IMR-90 (cell line): ENCODE measurements around the gene SPATA2. TPM values are rescaled to one million over a fixed set of nuclear protein-coding genes. Genes with fewer than 3 reads are reported as not detected.

Experiments used
- ATAC-seq: fragments of 200-7000 bp; cut with Tn5 transposase; 2 replicates; pipeline ENCODE4 v1.9.1; 2020; ENCODE audit warnings: low read depth, mild to moderate bottlenecking, moderate library complexity
- BruUV-seq: library from RNA; stranded (reverse); fragments of 400-500 nt; replicated peaks from 2 replicates; lab custom pipeline; 2021; lab: Mats Ljungman, UMichigan
- CTCF ChIA-PET: fragments of 300-600 bp; formaldehyde crosslinking; extraction: SDS; loops from one replicate; lab custom pipeline; 2021; ENCODE audit warnings: antibody characterized with exemption; lab: Yijun Ruan, JAX
- POLR2A ChIA-PET: fragments of 300-600 bp; sonication (Branson Sonifier 250); formaldehyde crosslinking; loops from one replicate; lab custom pipeline; 2022; ENCODE audit warnings: antibody characterized with exemption; ENCODE audit not compliant: unreplicated experiment; lab: Charles Lee
- DNase-seq: peaks from one replicate; pipeline ENCODE4 v3.0.0; 2013
- H2AFZ ChIP-seq: replicated peaks from 2 replicates; pipeline ENCODE3; 2013; ENCODE audit warnings: low read length, mild to moderate bottlenecking; ENCODE audit not compliant: poor library complexity
- H2AK5ac ChIP-seq: 2 replicates; pipeline ENCODE4 v1.6.1; 2013; ENCODE audit warnings: low read depth, low read length, inconsistent platforms
- H2AK9ac ChIP-seq: replicated peaks from 2 replicates; pipeline ENCODE3; 2013; ENCODE audit warnings: mild to moderate bottlenecking, low read depth, low read length, moderate library complexity; ENCODE audit not compliant: poor library complexity
- H2BK120ac ChIP-seq: 2 replicates; pipeline ENCODE4 v1.6.1; 2013; ENCODE audit warnings: low read depth, low read length, inconsistent platforms
- H2BK15ac ChIP-seq: 3 replicates; pipeline ENCODE4 v1.6.1; 2013; ENCODE audit warnings: low read depth, low read length, inconsistent platforms
- H2BK20ac ChIP-seq: 2 replicates; pipeline ENCODE4 v1.6.1; 2013; ENCODE audit warnings: low read depth, mild to moderate bottlenecking, inconsistent platforms, low read length, moderate library complexity
- H2BK5ac ChIP-seq: 2 replicates; pipeline ENCODE4 v1.6.1; 2013; ENCODE audit warnings: mild to moderate bottlenecking, low read depth, low read length, inconsistent platforms; ENCODE audit not compliant: poor library complexity, severe bottlenecking
- H3K14ac ChIP-seq: replicated peaks from 2 replicates; pipeline ENCODE4 v1.6.1; 2013; ENCODE audit warnings: low read depth, low read length, inconsistent platforms
- H3K18ac ChIP-seq: 2 replicates; pipeline ENCODE4 v1.6.1; 2013; ENCODE audit warnings: low read depth, low read length, control low read depth
- H3K23ac ChIP-seq: 2 replicates; pipeline ENCODE4 v1.6.1; 2013; ENCODE audit warnings: low read depth, low read length, inconsistent platforms
- H3K27ac ChIP-seq: 2 replicates; pipeline ENCODE4 v1.5.1; 2013; ENCODE audit warnings: mild to moderate bottlenecking, control low read depth, low read length; ENCODE audit not compliant: insufficient read depth
- H3K27me3 ChIP-seq: 2 replicates; pipeline ENCODE4 v1.6.1; 2013; ENCODE audit warnings: low read length; ENCODE audit not compliant: control insufficient read depth, insufficient read depth
- H3K36me3 ChIP-seq: 2 replicates; pipeline ENCODE4 v1.6.1; 2013; ENCODE audit warnings: low read length, mixed read lengths; ENCODE audit not compliant: control insufficient read depth, insufficient read depth
- H3K4ac ChIP-seq: 2 replicates; pipeline ENCODE4 v1.6.1; 2013; ENCODE audit warnings: low read depth, low read length, inconsistent platforms
- H3K4me1 ChIP-seq: 2 replicates; pipeline ENCODE4 v1.6.1; 2013; ENCODE audit warnings: low read length, mixed read lengths; ENCODE audit not compliant: control insufficient read depth, insufficient read depth
- H3K4me2 ChIP-seq: 2 replicates; pipeline ENCODE4 v1.6.1; 2013; ENCODE audit warnings: low read depth, mild to moderate bottlenecking, control low read depth, low read length, moderate library complexity
- H3K4me3 ChIP-seq: 2 replicates; pipeline ENCODE4 v1.5.1; 2013; ENCODE audit warnings: low read depth, mild to moderate bottlenecking, control low read depth, low read length, moderate library complexity; ENCODE audit not compliant: insufficient read depth
- H3K56ac ChIP-seq: 2 replicates; pipeline ENCODE4 v1.6.1; 2013; ENCODE audit warnings: low read length, inconsistent platforms; ENCODE audit not compliant: insufficient read depth; ENCODE audit errors: extremely low read depth
- H3K79me1 ChIP-seq, 2 experiments: 2 replicates each; pipeline ENCODE4 v1.6.1; 2013; ENCODE audit warnings: low read length in 2 of 2, inconsistent platforms in 1 of 2, low read depth in 1 of 2
- H3K9ac ChIP-seq: 2 replicates; pipeline ENCODE4 v1.6.1; 2013; ENCODE audit warnings: low read depth, low read length, control low read depth
- H3K9me1 ChIP-seq: 2 replicates; pipeline ENCODE4 v1.6.1; 2013; ENCODE audit warnings: low read length, inconsistent platforms; ENCODE audit not compliant: insufficient read depth
- H3K9me3 ChIP-seq: 2 replicates; pipeline ENCODE4 v1.6.1; 2013; ENCODE audit warnings: low read length; ENCODE audit not compliant: control insufficient read depth, insufficient read depth
- H4K20me1 ChIP-seq: 2 replicates; pipeline ENCODE4 v1.6.1; 2013; ENCODE audit warnings: low read length, inconsistent platforms; ENCODE audit not compliant: insufficient read depth
- H4K5ac ChIP-seq: 2 replicates; pipeline ENCODE4 v1.6.1; 2013; ENCODE audit warnings: mild to moderate bottlenecking, low read depth, low read length, control low read depth
- H4K8ac ChIP-seq, 2 experiments: 2 replicates each; pipeline ENCODE4 v1.6.1; 2013; ENCODE audit warnings: low read depth in 2 of 2, low read length in 2 of 2, control low read depth in 1 of 2, inconsistent platforms in 1 of 2
- H4K91ac ChIP-seq: 2 replicates; pipeline ENCODE4 v1.6.1; 2013; ENCODE audit warnings: low read depth, low read length, inconsistent platforms; ENCODE audit not compliant: insufficient read depth
- BHLHE40 ChIP-seq: fragments of 150-350 bp; IDR thresholded peaks from 2 replicates; pipeline ENCODE4 v1.6.1; 2016; ENCODE audit warnings: mild to moderate bottlenecking, low read depth, low read length
- CEBPB ChIP-seq: IDR thresholded peaks from 2 replicates; pipeline ENCODE4 v1.6.1; 2012; ENCODE audit warnings: low read depth, low read length, improper control_type of control experiment
- CHD1 ChIP-seq: IDR thresholded peaks from 2 replicates; pipeline ENCODE4 v1.6.1; 2012; ENCODE audit warnings: low read depth, low read length, improper control_type of control experiment
- FOS ChIP-seq: fragments of 150-350 bp; IDR thresholded peaks from 2 replicates; pipeline ENCODE4 v1.6.1; 2016; ENCODE audit warnings: low read depth, low read length
- MAFK ChIP-seq: IDR thresholded peaks from 2 replicates; pipeline ENCODE4 v1.6.1; 2012; ENCODE audit warnings: low read depth, low read length, improper control_type of control experiment
- MAZ ChIP-seq: IDR thresholded peaks from 2 replicates; pipeline ENCODE4 v1.6.1; 2012; ENCODE audit warnings: low read depth, mild to moderate bottlenecking, low read length, improper control_type of control experiment, moderate library complexity, borderline replicate concordance
- NFE2L2 ChIP-seq: fragments of 150-350 bp; IDR thresholded peaks from 2 replicates; pipeline ENCODE4 v1.6.1; 2016; ENCODE audit warnings: low read depth, mild to moderate bottlenecking, low read length
- POLR2A ChIP-seq: IDR thresholded peaks from 2 replicates; pipeline ENCODE4 v1.6.1; 2012; ENCODE audit warnings: mild to moderate bottlenecking, low read depth, low read length
- RAD21 ChIP-seq: IDR thresholded peaks from 2 replicates; pipeline ENCODE4 v1.6.1; 2012; ENCODE audit warnings: low read length, improper control_type of control experiment
- RCOR1 ChIP-seq: IDR thresholded peaks from 2 replicates; pipeline ENCODE4 v1.6.1; 2012; ENCODE audit warnings: mild to moderate bottlenecking, low read length, improper control_type of control experiment; ENCODE audit not compliant: insufficient replicate concordance
- RFX5 ChIP-seq: IDR thresholded peaks from 2 replicates; pipeline ENCODE4 v1.8.0; 2012; ENCODE audit warnings: low read depth, mild to moderate bottlenecking, low read length, moderate library complexity
- SMC3 ChIP-seq: fragments of 150-350 bp; IDR thresholded peaks from 2 replicates; pipeline ENCODE4 v1.6.1; 2016; ENCODE audit warnings: low read depth, mild to moderate bottlenecking, antibody characterized with exemption, low read length, moderate library complexity
- WGBS, 2 experiments: methylation state at CpG; one replicate each; pipeline versions ENCODE4 v1.1.5 to v1.1.7; 2013; ENCODE audit warnings: missing lambda C conversion rate in 2 of 2; ENCODE audit not compliant: insufficient read length in 1 of 2; ENCODE audit errors: extremely low coverage in 2 of 2; 5-methylcytosine and 5-hydroxymethylcytosine counted together
- dilution Hi-C: fragments of 300-500 bp; cut with HindIII; formaldehyde crosslinking; loops from one replicate; pipeline ENCODE4 v1.14.3; 2018; ENCODE audit warnings: low sequenced_read_pairs; ENCODE audit not compliant: unreplicated experiment
- in situ Hi-C: fragments of 300-500 bp; cut with MboI; formaldehyde crosslinking; loops from 3 replicates; pipeline ENCODE4 v1.14.3; 2019; ENCODE audit warnings: low sequenced_read_pairs, inconsistent platforms, mixed read lengths
- intact Hi-C: fragments of 100-400 bp; cut with micrococcal nuclease; formaldehyde crosslinking; loops from 2 replicates; pipeline ENCODE4 v1.10.0; 2022
- polyA plus RNA-seq, 3 experiments: library from polyadenylated mRNA; depleted of rRNA; stranded (reverse); fragments of >200 nt; gene quantifications; 2 replicates each; pipeline ENCODE4 v1.2.3, GENCODE V29; 2012; ENCODE audit warnings: low replicate concordance in 1 of 3
- total RNA-seq: library from RNA; depleted of rRNA; stranded (reverse); fragments of >200 nt; gene quantifications from 2 replicates; pipeline ENCODE4 v1.2.3, GENCODE V29; 2012
- TF ChIP-seq, protein P1 (sequence below): conservative IDR thresholded peaks from 2 replicates; pipeline ENCODE4 v1.5.1; 2012; ENCODE audit warnings: mild to moderate bottlenecking, low read depth, low read length, improper control_type of control experiment
- TF ChIP-seq, protein P2 (sequence below): fragments of 150-350 bp; IDR thresholded peaks from 2 replicates; pipeline ENCODE4 v1.6.1; 2016; ENCODE audit warnings: low read depth, mild to moderate bottlenecking, low read length, moderate library complexity, borderline replicate concordance
- TF ChIP-seq, protein P3 (sequence below): fragments of 150-350 bp; IDR thresholded peaks from 2 replicates; pipeline ENCODE4 v1.6.1; 2017; ENCODE audit warnings: mild to moderate bottlenecking, antibody characterized with exemption, low read length, low read depth

The SPATA2 gene
- total and polyA plus RNA-seq, 2 of the 4 experiments (the other 2 are of a cell fraction) = 1.3 to 4.5 TPM

DNA sequence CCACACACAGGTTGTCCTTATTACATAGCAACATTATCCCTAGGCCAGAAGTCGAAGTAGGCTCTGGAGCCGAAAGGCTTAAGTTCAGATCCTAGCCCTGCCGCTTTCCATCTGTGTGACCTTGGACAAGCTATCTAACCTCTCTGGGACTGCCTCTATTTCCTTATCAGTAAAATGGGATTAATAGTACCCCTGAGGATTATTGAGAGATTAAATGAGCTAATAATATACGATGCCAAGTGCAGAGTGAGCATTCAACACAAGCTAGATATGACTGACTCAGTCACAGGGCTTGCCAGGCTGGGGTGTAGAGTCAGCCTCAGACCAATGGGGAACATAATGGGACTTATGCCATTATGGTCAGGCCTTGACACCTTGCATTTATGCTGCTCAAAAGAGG, 8.9 kb upstream of the SPATA2 start:
- H3K18ac ChIP-seq = no peak overlapping the region
- no peaks in the 10 kb centered on the region for H3K9me1 ChIP-seq
- dilution Hi-C loops = no loop called here
- H3K4me2 ChIP-seq = no peak overlapping the region
- H3K9me3 ChIP-seq = no peaks in the 10 kb centered on the region
- H2AK5ac ChIP-seq = no peak overlapping the region
- no peaks in the 10 kb centered on the region for H3K36me3 ChIP-seq
- H3K56ac ChIP-seq = no peak overlapping the region
- ChIA-PET POLR2A (no interaction called here), CTCF (no interaction called here)
- WGBS, 2 experiments = 75% methylated on average over 1 of the region's 4 CpGs; no CpG with 5 or more reads in 1 of the 2 experiments
- H2BK15ac ChIP-seq = no peak overlapping the region
- no peak overlapping the region for H2BK20ac ChIP-seq
- intact Hi-C loops = no loop called here
- BruUV-seq = no TSS peak
- in situ Hi-C loops = no loop called here
- no peak overlapping the region for H4K91ac ChIP-seq
- H2BK120ac ChIP-seq = no peak overlapping the region
- no peaks in the 10 kb centered on the region for H3K27me3 ChIP-seq
- no peak overlapping the region for H4K8ac ChIP-seq
- H3K23ac ChIP-seq = no peak overlapping the region
- H3K4ac ChIP-seq = no peak overlapping the region
- H2AK9ac ChIP-seq = no peak overlapping the region
- H4K5ac ChIP-seq = no peak overlapping the region
- no peak overlapping the region for H2AFZ ChIP-seq
- TF ChIP-seq BHLHE40 (no peak), CHD1 (no peak), RCOR1 (no peak), CEBPB (no peak), MAFK (no peak), RAD21 (no peak), SMC3 (no peak), MAZ (no peak), RFX5 (no peak), POLR2A (no peak), NFE2L2 (no peak), FOS (no peak)
- TF ChIP-seq, protein P1, sequence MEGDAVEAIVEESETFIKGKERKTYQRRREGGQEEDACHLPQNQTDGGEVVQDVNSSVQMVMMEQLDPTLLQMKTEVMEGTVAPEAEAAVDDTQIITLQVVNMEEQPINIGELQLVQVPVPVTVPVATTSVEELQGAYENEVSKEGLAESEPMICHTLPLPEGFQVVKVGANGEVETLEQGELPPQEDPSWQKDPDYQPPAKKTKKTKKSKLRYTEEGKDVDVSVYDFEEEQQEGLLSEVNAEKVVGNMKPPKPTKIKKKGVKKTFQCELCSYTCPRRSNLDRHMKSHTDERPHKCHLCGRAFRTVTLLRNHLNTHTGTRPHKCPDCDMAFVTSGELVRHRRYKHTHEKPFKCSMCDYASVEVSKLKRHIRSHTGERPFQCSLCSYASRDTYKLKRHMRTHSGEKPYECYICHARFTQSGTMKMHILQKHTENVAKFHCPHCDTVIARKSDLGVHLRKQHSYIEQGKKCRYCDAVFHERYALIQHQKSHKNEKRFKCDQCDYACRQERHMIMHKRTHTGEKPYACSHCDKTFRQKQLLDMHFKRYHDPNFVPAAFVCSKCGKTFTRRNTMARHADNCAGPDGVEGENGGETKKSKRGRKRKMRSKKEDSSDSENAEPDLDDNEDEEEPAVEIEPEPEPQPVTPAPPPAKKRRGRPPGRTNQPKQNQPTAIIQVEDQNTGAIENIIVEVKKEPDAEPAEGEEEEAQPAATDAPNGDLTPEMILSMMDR = no peak
- TF ChIP-seq, protein P2, sequence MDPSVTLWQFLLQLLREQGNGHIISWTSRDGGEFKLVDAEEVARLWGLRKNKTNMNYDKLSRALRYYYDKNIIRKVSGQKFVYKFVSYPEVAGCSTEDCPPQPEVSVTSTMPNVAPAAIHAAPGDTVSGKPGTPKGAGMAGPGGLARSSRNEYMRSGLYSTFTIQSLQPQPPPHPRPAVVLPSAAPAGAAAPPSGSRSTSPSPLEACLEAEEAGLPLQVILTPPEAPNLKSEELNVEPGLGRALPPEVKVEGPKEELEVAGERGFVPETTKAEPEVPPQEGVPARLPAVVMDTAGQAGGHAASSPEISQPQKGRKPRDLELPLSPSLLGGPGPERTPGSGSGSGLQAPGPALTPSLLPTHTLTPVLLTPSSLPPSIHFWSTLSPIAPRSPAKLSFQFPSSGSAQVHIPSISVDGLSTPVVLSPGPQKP = no peak
- TF ChIP-seq, protein P3, sequence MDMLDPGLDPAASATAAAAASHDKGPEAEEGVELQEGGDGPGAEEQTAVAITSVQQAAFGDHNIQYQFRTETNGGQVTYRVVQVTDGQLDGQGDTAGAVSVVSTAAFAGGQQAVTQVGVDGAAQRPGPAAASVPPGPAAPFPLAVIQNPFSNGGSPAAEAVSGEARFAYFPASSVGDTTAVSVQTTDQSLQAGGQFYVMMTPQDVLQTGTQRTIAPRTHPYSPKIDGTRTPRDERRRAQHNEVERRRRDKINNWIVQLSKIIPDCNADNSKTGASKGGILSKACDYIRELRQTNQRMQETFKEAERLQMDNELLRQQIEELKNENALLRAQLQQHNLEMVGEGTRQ = no peak
- no peak for ATAC-seq
- no peak overlapping the region for H3K27ac ChIP-seq
- H3K9ac ChIP-seq = no peak overlapping the region
- no peaks in the 10 kb centered on the region for H3K79me1 ChIP-seq
- no peak overlapping the region for H3K4me3 ChIP-seq
- no peaks in the 10 kb centered on the region for H4K20me1 ChIP-seq
- no peaks in the 10 kb centered on the region for H3K4me1 ChIP-seq
- no peak for DNase-seq
- no peak overlapping the region for H2BK5ac ChIP-seq
- H3K14ac ChIP-seq = no peak overlapping the region
